GM18507 (cell line): ENCODE data around the gene PLAGL2.
"Not testable (repeated sequence)": the region's sequence is repeated elsewhere in the genome, so short reads cannot be mapped to it uniquely, and the experiment has no call there.

ENCODE experiments used
- DNase-seq: peaks from one replicate; pipeline ENCODE4 v3.0.0; 2011; ENCODE audit warnings: low read depth; ENCODE audit not compliant: insufficient read length; ENCODE audit errors: extremely low spot score
- FAIRE-seq: peaks from 2 replicates; lab custom pipeline; 2011; peaks lifted over from hg19 to GRCh38; lab: Jason Lieb, UNC

The PLAGL2 gene

DNA sequence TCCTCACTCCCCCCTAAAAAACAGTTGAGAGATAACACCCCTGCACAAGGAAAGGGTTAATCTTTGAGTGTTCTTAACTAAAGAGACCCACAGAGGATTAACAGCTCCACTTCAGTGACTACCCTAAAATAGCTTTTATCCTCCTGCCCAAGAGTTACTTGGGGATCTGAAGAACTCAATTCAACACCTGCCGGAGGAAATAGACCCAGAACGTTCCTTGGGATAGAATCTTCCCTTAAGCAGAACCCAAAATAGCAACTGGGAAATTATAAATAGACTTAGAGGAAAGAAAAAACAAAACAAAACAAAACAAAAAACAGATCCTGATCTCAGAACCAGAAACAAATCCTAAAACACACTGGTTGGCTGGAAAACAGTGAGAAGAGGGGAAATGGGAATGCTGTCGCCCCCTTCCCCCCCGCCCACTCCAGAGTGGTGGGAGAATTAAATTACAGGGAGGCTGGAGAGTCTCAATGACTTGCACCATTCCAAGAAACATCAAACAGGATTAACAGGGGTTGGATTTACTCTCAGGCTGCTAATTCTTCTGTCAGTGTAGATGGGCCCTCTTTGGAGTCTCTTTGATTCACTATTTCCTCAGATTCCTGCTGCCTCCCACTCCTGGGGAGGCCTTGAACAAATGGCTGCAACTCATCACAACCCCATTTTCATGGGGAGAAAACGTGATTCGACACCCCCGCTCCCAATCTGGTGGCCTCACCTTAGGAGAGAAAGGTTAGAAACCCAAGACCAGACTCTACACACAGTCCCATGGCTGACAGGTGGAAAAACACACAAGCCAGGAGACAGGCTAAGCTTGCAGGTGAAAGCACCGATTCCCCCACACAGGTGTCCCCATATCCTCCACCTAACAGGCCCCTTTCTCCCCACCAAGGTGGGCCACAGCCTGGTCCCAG is 1.4 kb downstream of the PLAGL2 start:
- FAIRE-seq: no peak
- DNase-seq: no peak

DNA sequence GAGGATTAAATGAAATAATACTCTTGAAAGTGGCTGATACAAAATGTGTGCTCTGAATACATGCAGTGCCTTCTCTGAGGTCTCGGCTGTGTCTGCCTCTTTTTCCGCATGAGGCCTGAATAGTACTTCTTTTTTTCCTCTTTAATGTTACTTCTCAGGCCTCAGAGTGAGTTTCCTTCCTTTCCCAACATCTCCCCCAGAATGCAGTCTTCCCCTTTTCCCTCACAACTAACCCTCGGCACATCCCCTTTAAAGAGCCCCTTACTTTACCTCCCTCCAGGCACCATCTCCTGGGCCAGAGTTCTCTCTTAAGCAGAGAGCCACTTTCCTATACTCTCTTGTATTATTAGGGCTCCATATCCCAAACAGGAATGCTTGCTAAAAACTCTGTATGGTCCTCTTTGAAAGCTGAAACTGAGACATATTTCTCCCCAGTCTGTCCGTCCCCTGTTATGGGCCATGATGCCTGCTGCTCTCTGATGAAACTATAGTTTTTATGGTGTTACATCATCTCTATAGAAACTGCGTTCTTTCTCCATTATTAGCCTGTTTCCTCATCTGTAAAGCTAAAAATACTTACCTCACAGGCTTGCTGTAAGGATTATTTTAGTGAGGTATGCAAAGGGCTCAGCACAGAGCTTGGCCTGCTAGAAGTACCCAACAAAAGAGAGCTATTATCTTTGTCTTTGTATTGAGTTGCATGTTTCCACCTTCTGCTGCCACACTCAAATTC is 2.3 kb downstream of the PLAGL2 start:
- DNase-seq: no peak
- no peak for FAIRE-seq

DNA sequence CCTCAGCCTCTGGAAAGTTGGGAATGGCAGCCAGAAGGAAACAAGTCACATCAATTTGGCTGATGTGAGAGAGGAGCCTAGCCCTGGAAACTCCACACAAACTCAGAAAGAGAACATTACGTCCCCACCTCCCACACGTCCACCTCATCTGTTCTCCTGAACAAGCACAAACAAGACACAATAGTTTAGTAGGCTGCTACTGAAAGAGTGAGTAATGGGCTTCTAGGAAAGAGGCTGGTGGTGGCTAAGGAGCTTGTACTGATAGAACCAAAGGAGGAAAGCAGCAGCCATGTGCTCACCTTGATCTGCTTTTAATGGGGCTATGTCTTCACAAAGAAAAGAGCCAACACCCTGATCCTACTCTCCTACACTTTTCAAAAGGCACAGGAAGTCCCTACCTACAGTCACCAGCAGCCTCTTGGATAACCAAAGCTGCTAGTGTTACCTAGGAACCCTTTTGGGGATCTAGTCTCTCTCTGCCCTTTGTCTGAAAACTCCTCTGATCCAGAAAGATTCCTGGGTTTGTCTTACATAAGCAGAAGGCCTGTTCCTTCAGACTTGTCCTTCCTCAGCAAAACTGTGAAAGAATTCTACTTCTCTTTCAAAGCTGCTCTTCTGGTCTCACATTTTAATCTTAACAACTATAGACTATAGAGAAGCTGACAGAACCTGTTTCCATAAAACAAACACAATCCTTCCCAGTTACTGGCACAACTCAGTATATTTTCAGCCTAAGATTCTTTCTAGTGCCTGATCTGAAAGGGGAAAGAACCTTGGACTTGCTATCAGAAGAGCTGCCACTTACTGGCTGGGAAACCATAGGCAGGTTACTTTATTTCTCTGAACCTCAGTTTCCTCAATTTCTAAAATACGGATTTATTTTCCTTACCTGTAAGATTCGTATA is 3.1 kb downstream of the PLAGL2 start:
- no peak for FAIRE-seq
- DNase-seq: no peak

DNA sequence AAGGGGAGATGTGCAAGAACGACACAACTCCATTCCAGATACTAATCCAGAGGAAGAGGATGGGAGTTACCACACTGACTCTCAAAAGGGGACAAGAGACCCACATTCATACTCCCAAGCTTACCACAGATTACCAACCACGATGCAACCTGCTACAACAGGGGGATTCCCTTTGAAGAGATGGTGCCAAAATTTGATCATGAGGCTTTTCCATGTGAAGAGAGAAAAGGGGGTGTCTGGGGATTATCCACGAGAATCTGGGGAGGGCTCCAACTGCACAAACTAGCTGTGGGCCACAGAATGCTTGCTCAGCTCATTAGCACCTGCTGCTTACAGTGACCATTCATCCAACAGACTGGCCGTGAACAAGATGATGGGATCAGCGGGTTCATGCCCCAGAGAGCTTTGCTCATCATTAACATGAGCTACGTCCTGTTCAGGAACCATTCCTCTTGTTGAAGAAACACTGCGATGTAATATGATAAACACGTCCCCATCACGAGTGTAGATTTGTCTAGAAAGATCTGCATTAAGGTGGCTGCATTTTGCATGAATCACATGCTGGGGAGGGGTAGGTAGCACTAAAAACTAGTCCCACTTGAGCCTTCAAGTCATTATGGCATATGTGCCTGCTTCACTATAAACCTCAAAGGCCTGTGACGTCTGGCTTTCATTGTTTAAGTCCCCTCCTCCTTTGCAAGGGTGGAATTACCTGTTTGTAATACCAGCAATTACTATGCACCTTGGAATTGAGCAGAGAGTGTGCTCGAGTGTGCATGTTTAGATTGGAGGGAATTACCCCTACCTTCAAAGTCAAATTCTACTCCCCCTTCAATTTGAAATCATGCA is 4.0 kb downstream of the PLAGL2 start:
- DNase-seq (no peak), FAIRE-seq (no peak)

DNA sequence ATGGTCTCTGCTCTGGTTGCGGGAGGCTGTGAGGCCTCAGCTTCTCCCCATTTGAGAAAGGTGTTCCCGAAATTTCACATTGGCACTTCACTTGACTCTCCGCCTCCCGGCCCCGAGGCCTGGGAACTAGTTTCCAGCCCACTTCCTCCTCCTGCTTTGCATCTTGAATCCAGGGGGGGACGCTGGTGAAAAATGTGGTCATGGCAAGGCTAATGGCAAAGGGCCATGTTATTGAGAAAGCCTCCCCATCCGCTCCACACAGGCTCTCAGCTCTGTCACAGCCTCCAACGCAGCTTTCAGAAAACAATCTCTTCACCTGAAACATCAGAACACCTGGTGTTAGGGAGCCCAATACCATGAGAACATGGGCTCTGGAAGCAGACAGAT is 5.6 kb downstream of the PLAGL2 start:
- FAIRE-seq (no peak), DNase-seq (no peak)

DNA sequence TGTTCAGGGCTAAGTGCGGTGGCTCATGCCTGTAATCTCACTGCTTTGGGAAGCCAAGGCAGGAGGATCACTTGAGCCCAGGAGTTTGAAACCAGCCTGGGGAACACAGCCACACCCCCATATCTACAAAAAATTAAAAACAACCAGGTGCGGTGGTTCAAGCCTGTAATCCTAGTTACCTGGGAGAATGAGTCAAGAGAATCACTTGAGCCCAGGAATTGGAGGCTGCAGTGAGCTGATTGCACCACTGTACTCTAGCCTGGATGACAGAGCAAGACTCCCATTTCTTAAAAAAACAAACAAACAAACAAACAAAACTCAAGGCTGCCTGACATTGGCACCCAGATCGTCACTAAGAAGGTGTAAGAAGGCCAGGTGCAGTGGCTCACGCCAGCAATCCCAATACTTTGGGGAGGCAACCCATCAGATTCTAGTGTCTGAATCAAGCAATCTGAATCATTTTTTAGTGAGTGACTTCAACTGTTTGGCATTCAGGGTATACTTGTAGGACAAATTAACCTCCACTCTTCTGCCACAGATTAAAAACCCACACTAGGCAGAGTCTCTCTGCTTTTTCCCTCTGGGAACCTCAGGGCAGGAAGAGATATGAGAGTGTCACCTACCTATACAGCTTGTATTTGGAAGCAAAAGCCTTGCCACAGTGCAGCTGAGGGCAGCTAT is 6.1 kb downstream of the PLAGL2 start:
- no peak for DNase-seq
- no peak for FAIRE-seq

DNA sequence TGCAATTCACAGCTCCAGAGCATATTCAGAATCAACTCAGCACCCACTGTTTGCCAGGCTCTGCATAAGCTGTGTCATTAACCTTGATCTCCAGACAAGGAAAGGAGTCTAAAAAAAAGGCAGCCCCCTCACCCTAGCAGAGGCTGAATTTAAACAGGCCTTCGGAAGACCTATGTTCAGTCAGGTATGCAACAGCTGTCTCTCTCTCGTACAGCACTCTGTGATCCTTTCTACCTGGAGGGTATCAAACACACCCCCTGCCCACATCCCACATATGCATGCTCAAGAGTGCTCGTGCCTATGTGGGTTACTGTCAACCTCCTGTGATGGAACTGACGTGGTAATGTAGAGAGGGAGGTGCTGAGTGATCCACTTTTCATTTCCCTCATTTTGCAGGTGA is 8.5 kb downstream of the PLAGL2 start:
- FAIRE-seq (no peak), DNase-seq (no peak)

DNA sequence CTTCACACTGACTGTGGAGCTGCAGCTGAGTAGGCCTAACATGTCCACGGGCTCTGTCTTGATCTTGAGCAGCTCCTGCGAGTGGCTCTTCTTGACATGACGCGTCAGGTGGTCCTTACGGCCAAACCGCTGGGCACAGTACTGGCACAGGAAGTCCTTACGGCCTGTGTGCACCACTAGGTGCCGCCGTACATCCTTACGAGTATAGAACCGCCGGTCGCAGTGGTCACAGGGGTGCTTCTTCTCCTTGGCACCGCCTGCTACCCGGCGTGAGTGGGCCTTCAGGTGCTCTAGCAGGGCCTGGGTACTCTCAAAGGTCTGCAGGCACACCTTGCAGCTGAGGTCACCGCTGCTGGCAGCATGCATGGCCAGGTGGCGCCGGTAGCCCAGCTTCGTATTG is 10.4 kb downstream of the PLAGL2 start:
- FAIRE-seq, DNase-seq: not testable (repeated sequence)

DNA sequence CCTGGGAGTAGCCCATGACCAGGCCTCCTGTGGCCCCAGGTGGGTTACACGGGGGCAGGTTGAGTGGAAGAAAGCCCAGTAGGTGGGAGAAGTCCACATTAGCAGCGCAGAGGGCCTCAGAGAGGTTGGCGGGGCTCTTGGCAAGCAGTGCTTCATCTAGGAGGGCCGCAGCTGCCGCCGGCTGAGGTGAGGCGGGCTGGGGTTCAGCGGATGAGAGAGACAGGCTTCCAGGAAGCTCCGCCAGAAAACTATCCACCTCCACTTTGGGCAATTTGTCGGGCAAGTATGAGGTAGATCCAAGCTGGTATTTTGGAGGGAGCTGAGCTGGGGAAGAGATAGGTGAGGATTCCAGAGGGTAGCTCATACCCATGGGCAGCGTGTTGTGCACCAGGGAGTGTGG is 10.9 kb downstream of the PLAGL2 start:
- not testable (repeated sequence) for FAIRE-seq, DNase-seq

DNA sequence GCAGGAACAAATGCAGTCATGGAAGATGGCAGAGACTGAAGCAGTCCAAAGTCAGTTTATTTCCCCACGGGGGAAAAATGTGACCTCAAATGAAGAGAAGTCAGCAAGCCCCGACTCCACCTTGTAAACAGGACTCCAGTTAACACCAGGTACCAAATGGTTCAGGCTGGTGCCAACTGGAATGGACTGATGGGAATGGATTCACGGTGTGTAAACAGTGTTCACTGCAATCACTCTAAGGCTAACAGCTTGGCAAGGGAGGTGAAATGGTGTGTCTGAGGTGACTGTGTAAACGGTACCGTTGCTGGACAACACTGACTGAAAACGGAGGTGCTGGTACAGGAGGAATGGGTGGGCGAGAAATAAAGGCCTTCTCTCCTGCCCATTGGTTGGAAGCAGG is 12.0 kb downstream of the PLAGL2 start:
- no peak for FAIRE-seq
- no peak for DNase-seq

DNA sequence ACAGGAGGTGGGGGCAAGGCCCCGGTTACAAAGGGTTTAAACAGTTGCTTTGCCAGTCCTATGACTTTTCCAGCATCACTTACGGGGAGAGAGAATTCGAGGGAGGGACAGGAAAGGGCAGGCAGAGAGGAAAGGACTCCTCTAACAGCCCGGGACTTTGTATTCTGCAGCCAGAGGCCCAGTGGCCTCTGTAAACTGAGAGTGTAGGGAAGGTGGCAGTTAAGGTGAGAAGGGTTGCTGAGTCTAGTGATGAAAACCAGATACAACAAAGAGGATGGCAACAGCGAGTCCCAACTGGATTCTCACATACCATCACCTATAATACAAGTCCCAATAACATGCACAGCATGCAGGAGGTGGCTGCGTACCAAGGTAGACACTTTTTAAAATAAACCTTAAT is 13.5 kb downstream of the PLAGL2 start:
- no peak for FAIRE-seq
- no peak for DNase-seq

DNA sequence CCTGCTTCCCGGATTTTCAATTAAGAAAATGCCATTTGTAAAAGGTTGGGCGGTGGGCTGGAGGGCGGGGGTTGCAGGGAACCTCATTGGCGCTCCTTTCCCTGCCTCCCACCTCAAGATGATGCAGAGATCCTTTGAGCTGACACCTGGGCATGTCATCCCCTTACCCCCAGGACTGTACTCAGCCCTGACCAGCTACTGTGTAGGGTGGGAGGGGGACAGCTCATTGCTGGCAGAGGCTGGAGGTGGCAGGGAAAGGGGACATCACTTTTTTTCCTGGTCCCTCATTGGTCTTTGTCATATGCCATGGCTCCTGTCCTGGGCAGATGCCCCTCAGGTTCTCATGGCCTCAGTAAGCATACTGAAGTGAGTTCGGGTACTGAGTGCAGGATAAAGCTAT is 14.2 kb downstream of the PLAGL2 start:
- DNase-seq, FAIRE-seq: not testable (repeated sequence)

DNA sequence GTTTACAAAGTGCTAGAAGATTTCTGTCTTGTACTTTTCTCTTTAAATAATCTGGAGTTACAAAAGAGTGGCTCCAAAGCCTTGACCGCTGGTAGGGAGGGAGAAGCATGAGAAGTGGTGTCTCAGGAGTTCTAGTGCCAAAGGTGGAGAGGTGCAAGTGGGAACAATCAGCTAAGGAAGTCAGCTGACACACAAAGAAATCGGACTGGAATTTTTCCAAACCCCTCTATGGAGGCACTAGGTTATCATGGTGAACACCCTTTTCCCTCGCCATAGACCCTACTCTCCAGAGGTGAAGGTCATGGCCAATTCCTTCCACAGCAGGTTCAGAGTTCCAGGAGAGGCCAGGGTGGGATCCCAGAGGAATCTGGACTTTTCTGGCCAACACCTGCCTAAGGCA is 14.8 kb downstream of the PLAGL2 start:
- FAIRE-seq (no peak), DNase-seq (no peak)

DNA sequence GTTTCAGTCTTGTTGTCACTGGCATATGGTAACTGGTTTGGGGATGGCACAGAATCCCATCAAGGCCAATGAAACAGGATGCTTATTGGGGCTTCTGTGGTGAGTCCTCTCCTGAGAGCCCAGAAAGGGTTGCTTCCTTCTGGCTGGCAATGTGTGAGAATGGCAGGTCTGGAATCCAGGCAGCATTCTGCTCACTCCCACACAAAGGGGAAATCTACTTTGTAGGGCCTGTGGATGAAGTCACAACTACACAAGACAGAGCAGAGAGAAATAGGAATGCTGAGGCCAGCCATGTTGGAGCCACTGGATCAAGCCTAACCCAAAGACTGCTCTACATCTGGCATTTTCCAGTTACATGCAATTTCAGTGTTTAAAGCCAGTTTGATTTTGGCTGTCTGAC is 15.7 kb downstream of the PLAGL2 start:
- FAIRE-seq (no peak), DNase-seq (no peak)

DNA sequence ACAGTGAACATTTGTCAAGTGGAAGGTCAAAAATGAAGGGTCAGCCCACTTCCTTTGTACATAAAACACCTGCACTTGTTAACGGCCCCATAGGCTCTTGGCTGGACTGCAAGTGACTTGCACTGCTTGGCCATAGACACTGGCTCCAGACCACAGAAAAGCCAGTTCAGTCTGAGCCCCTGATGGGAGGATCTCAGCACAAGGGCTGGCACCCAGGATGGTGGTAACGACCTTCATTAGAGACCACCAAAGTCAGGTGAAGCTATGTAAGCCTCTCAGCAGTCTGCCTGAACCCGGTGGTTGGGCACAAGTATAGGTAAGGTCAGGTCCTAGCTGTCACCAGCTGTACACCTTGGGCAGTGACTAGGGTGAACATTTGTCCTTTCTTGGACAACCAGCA is 16.1 kb downstream of the PLAGL2 start:
- FAIRE-seq: no peak

DNA sequence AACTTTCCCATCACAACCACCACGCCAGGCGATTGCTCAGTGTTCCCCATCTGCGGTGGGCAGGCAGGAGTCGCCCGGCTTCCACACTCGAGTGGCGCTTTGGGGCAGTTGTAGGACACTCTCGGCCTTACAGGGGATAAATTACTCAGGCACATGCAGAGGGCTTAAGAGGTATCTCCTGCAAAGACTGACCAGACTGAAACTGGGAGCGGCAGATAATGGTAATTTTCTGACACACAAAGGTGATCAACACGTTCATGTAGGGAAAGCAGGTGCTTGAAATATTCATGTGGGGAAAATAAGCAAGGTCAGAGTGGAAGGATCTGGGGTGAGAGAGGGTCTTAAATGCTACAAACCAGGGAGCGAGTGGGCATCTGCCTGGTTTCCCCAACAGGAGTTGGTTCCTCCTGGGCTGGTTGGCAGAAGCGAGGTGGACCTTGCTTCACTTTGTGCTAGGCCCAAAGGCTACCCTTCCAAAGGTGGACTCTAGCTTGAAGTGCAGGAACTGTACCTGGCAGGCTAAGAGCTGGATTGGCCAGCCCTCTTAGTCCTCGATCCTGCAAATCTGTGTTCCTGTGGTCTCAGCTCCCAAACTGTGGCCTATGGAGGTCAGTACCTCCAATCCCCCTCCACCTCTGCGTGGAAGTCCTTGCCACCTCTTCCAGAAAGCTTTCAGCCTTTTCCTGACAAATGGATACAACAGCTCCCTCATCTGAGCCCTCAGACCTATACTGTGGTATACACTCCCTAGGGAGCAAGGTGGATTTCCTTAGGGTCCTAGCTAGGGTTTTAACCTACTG is 16.7 kb downstream of the PLAGL2 start:
- FAIRE-seq: no peak

More for the DNA sequence above, 16.1 kb downstream of the PLAGL2 start:
- DNase-seq: no peak

DNA sequence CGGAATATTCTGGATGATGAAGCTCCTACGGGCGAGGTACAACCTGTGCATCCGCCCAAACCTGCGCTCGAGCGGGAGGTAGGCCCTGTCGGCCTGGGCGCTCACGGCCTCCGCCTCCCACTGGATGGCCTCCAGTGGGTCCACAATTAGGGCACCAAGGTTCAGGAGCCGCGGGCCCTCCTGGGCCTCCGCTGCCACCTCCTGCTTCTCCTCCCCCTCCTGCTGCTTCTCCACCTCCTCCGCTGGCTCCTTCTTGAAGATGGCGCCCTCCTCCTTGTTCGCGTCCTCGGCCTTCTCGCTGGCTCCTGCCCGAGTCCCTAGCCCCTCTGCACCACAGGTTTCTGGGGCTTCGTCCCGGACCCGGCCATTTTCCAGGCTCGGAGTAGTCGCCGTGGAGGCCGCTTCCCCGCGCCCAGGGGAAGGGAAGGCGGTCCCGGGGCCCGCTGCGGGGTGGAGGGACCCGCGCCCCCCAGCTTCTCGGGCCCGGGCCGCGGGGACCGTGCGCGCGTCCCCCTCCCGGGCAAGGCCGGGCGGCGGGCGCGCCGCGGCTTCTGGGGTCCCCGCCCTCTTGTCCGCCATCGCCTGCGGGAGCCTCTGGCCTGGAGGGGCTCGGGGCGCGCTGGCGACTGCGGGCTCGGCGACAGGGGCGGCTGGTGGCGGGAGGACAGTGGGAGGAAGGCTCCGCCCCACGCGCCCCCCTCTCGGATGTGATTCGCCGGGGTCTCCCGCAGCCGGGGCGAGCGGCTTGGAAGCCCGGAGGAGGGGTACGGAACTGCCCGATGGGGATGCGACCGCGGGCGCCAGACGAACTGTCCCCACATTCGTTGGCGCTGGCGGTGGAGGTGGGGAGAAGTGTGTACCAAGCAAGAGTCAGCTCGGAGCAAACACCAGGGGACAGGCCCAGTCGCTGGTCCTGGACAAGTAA is 17.6 kb downstream of the PLAGL2 start:
- FAIRE-seq: no peak
- no peak for DNase-seq

More for the DNA sequence above, 16.7 kb downstream of the PLAGL2 start:
- no peak for DNase-seq
